Measurements from ENCODE around the gene CRY1. TPM values are rescaled to one million over a fixed set of nuclear protein-coding genes. Genes with fewer than 3 reads are reported as not detected.
"Not testable (repeated sequence)": the region's sequence is repeated elsewhere in the genome, so short reads cannot be mapped to it uniquely, and the experiment has no call there.

Gene CRY1
- total RNA-seq, 2 donors from 2014 or later = 108 to 109 TPM

DNA sequence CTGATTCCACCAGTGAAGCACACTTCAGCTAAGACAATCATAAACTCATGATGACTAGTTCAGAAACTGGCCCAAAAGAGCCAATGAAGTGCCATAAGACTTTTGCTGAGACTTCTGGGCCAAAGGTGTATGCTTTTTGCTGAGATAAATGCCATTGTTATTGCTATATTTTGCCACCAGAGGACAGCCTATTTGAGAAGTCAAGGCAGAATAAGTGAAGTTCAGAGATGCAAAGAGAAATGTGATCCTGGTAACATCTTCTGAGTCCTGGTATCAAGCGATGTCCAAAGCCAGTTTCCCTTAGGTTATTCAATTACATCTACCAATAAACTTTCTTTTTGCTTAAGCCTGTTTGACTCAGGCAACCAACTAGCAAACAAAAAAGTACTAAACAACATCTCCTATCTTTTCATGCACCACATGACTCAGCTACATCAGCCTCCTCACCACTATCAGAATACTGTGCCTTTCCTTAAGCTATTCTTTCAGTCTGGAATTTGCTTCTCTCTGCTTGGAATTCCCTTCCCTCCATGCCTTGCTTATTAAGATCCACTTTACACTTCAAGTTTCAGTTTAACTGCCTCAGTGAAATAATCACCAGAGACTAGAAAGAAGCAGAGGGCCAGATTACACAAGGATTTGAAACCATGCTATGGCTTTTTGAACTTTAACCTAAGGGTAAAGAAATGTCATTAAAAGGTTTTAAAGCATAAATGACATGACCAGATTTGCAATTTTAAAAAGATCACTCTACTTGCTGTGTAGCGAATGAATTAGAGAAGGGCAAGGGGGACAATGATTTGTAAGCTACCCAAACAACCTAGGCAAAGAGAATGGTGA lies 14.0 kb downstream of the CRY1 start:
- H3K4me1 Mint-ChIP-seq = peaks cover 26% of the 10 kb centered on the region
- no peaks in the 10 kb centered on the region for H3K9me3 ChIP-seq (ENCODE audit: control insufficient read depth, low read length, poor library complexity, severe bottlenecking)
- no peak for DNase-seq
- no peaks in the 10 kb centered on the region for H3K27me3 Mint-ChIP-seq
- no peaks in the 10 kb centered on the region for H3K36me3 Mint-ChIP-seq (ENCODE audit: low read depth)
- H3K4me3 Mint-ChIP-seq = no peak overlapping the region
- no peak overlapping the region for H3K27ac Mint-ChIP-seq
- ATAC-seq = peak; percentile 79

DNA sequence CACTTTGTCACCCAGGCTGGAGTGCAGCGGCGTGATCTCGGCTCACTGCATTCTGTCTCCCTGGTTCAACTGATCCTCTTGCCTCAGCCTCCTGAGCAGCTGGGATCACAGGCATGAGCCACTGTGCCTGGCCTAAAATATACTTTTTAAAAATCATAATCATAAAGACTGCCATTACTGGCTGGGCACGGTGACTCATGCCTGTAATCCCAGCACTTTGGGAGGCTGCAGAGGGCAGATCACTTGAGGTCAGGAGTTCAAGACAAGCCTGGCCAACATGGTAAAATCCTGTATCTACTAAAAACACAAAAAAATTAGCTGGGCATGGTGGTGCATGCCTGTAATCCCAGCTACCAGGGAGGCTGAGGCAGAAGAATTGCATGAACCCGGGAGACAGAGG lies 20.1 kb downstream of the CRY1 start:
- not testable (repeated sequence) for H3K27me3 Mint-ChIP-seq; H3K36me3 Mint-ChIP-seq (ENCODE audit: low read depth); H3K9me3 ChIP-seq (ENCODE audit: control insufficient read depth, low read length, poor library complexity, severe bottlenecking); H3K27ac Mint-ChIP-seq; H3K4me3 Mint-ChIP-seq; DNase-seq; ATAC-seq
- peaks cover 34% of the 10 kb centered on the region for H3K4me1 Mint-ChIP-seq

DNA sequence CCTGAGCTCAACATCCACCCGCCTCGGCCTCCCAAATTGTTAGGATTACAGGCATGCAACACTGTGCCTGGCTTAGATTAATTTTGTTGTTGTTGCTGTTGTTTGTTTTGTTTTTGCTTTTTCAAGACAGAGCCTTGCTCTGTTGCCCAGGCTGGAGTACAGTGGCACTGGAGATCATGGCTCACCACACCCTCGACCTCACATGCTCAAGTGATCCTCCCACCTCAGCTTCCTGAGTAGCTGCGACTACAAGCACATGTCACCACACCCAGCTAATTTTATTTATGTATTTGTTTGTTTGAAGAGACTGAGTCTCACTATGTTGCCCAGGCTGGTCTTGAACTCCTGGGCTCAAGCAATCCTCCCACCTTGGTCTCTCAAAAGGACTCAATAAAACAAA lies 26.7 kb downstream of the CRY1 start:
- Mint-ChIP-seq H3K36me3 (ENCODE audit: low read depth) (peaks cover 4% of the 10 kb centered on the region), H3K4me1 (peaks cover 22% of the 10 kb centered on the region), H3K27ac (peak overlapping the region; percentile 54), H3K27me3 (no peaks in the 10 kb centered on the region), H3K4me3 (no peak overlapping the region)
- no peak for DNase-seq
- no peaks in the 10 kb centered on the region for H3K9me3 ChIP-seq (ENCODE audit: control insufficient read depth, low read length, poor library complexity, severe bottlenecking)
- ATAC-seq = no peak

- Mint-ChIP-seq H3K4me3 (no peak overlapping the region), H3K27me3 (no peaks in the 10 kb centered on the region), H3K36me3 (ENCODE audit: low read depth) (peaks cover 4% of the 10 kb centered on the region), H3K27ac (no peak overlapping the region), H3K4me1 (peaks cover 19% of the 10 kb centered on the region)
- no peaks in the 10 kb centered on the region for H3K9me3 ChIP-seq (ENCODE audit: control insufficient read depth, low read length, poor library complexity, severe bottlenecking)
- no peak for DNase-seq
- no peak for ATAC-seq
Observed at GRCh38 chr12:107064687-107065086, 28.7 kb downstream of the CRY1 start.

DNA sequence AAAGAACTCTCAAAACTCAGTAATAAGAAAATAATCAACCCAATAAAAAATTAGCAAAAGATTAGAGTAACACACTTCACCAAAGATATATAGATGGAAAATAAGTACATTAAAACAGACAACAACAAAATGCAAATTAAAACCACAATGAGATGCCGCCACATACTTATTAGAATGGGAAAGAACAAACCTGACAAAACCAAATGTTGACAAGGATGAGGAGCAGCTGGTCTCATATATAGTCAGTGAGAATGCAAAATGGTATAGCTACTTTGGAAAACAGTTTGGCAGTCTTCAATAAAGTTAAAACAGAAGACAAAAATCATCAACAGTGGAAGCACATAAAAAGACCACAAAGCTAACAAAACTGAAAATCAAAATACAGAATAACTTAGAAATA lies 29.1 kb downstream of the CRY1 start:
- H3K9me3 ChIP-seq (ENCODE audit: control insufficient read depth, low read length, poor library complexity, severe bottlenecking) = no peaks in the 10 kb centered on the region
- peaks cover 19% of the 10 kb centered on the region for H3K4me1 Mint-ChIP-seq
- no peak for ATAC-seq
- no peaks in the 10 kb centered on the region for H3K27me3 Mint-ChIP-seq
- no peak for DNase-seq
- no peak overlapping the region for H3K4me3 Mint-ChIP-seq
- peaks cover 4% of the 10 kb centered on the region for H3K36me3 Mint-ChIP-seq (ENCODE audit: low read depth)
- no peak overlapping the region for H3K27ac Mint-ChIP-seq

DNA sequence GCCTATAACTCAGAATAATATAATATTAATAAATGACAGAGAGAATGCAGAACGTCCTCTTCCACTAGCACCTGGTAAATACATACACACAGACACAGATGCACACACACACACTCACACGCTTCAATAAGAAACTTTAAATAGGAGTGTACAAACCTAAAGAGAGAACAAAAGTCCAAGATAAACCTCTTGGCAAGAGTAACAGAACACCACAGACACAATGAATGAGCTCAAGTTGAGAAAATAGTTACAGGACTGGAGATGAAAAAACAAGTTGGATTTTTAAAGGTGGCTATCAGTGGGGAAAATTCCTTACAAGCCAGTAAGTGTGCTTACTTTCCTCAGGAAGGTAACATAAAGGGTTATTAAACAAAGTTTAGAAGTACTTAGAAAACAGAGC lies 35.2 kb downstream of the CRY1 start:
- H3K9me3 ChIP-seq (ENCODE audit: control insufficient read depth, low read length, poor library complexity, severe bottlenecking) = peaks cover 3% of the 10 kb centered on the region
- no peak for ATAC-seq
- H3K27me3 Mint-ChIP-seq = no peaks in the 10 kb centered on the region
- H3K27ac Mint-ChIP-seq = peak overlapping the region; percentile 17
- H3K4me3 Mint-ChIP-seq = no peak overlapping the region
- DNase-seq = no peak
- peaks cover 20% of the 10 kb centered on the region for H3K4me1 Mint-ChIP-seq
- H3K36me3 Mint-ChIP-seq (ENCODE audit: low read depth) = no peaks in the 10 kb centered on the region

DNA sequence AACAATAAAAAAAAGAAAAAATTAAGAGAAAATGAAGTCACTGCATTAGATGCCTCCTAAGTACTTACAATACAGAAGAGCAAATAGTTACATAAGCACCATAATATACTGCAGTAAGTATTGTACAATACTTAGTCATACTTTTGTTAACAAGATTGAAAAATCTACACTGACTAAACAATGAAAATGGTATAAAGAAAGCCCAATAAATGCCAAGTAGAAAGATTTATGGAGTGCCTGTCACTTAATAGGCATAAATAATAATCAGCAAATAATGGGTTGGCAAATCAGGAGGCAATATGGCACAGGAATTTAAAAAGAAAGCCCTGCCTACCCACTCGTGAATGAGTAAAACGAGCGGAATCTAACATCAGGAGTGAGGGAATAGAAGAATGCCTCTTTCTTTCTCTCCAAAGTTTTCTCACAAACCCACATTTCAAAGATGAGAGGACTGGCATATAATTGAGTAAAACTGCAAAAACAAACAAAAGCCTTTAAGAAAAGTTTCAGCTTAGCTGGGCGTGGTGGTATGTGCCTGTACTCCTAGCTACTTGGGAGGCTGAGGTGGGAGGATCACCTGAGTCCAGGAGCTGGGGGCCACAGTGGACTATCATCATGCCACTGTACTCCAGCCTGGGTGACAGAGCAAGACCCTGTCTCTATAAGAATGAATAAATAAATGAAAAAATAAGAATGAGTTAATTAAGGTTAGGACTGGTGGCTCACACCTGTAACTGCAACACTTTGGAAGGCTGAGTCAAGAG lies 36.1 kb downstream of the CRY1 start:
- ATAC-seq (peak; percentile 32), DNase-seq (no peak)
- peaks cover 3% of the 10 kb centered on the region for H3K9me3 ChIP-seq (ENCODE audit: control insufficient read depth, low read length, poor library complexity, severe bottlenecking)
- H3K27ac Mint-ChIP-seq = peak overlapping the region; percentile 81
- H3K36me3 Mint-ChIP-seq (ENCODE audit: low read depth) = peaks cover 3% of the 10 kb centered on the region
- no peaks in the 10 kb centered on the region for H3K27me3 Mint-ChIP-seq
- peaks cover 18% of the 10 kb centered on the region for H3K4me1 Mint-ChIP-seq
- H3K4me3 Mint-ChIP-seq = no peak overlapping the region

DNA sequence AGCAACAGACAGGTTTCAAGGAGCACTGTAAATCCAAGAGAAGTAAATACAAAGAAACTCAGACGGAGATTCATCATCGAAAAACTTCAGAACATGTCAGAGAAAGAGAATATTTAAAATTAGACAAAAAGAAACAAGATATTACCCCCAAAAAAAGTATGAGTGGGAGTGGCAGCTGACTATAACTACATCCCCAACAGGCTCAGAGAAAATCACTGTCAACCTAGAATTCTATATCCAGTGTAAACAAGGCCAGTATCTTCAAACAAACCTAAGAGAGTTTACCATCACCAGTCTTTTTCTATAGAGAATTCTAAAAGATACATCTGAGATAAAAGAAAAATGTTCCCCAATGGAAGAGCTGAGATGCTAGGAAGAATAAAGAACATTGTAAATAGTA lies 39.6 kb downstream of the CRY1 start:
- Mint-ChIP-seq H3K27ac (no peak overlapping the region), H3K4me3 (no peak overlapping the region), H3K36me3 (ENCODE audit: low read depth) (peaks cover 5% of the 10 kb centered on the region), H3K27me3 (no peaks in the 10 kb centered on the region), H3K4me1 (peaks cover 21% of the 10 kb centered on the region)
- no peak for DNase-seq
- ATAC-seq = no peak
- H3K9me3 ChIP-seq (ENCODE audit: control insufficient read depth, low read length, poor library complexity, severe bottlenecking) = peaks cover 3% of the 10 kb centered on the region

GRCh38 chr12:107045186-107045585 lies 48.2 kb downstream of the CRY1 start:
- DNase-seq = no peak
- Mint-ChIP-seq H3K36me3 (ENCODE audit: low read depth) (peaks cover 4% of the 10 kb centered on the region), H3K4me1 (peaks cover 5% of the 10 kb centered on the region), H3K27ac (no peak overlapping the region), H3K27me3 (no peaks in the 10 kb centered on the region), H3K4me3 (no peak overlapping the region)
- peaks cover 6% of the 10 kb centered on the region for H3K9me3 ChIP-seq (ENCODE audit: control insufficient read depth, low read length, poor library complexity, severe bottlenecking)
- ATAC-seq = no peak

GRCh38 chr12:107042801-107043200 lies 50.5 kb downstream of the CRY1 start:
- ATAC-seq = no peak
- peaks cover 6% of the 10 kb centered on the region for H3K9me3 ChIP-seq (ENCODE audit: control insufficient read depth, low read length, poor library complexity, severe bottlenecking)
- H3K27me3 Mint-ChIP-seq = no peaks in the 10 kb centered on the region
- H3K27ac Mint-ChIP-seq = no peak overlapping the region
- H3K36me3 Mint-ChIP-seq (ENCODE audit: low read depth) = peaks cover 7% of the 10 kb centered on the region
- no peak overlapping the region for H3K4me3 Mint-ChIP-seq
- H3K4me1 Mint-ChIP-seq = peaks cover 14% of the 10 kb centered on the region
- DNase-seq = no peak

- Mint-ChIP-seq H3K36me3 (ENCODE audit: low read depth) (peaks cover 7% of the 10 kb centered on the region), H3K27ac (no peak overlapping the region), H3K27me3 (no peaks in the 10 kb centered on the region), H3K4me1 (peaks cover 22% of the 10 kb centered on the region), H3K4me3 (no peak overlapping the region)
- DNase-seq = no peak
- H3K9me3 ChIP-seq (ENCODE audit: control insufficient read depth, low read length, poor library complexity, severe bottlenecking) = no peaks in the 10 kb centered on the region
- ATAC-seq = no peak
Observed at GRCh38 chr12:107035733-107036132, 57.6 kb downstream of the CRY1 start.

- DNase-seq = no peak
- H3K36me3 Mint-ChIP-seq (ENCODE audit: low read depth) = peaks cover 7% of the 10 kb centered on the region
- H3K9me3 ChIP-seq (ENCODE audit: control insufficient read depth, low read length, poor library complexity, severe bottlenecking) = no peaks in the 10 kb centered on the region
- ATAC-seq = no peak
- peaks cover 33% of the 10 kb centered on the region for H3K4me1 Mint-ChIP-seq
- H3K27me3 Mint-ChIP-seq = no peaks in the 10 kb centered on the region
- H3K4me3 Mint-ChIP-seq = no peak overlapping the region
- no peak overlapping the region for H3K27ac Mint-ChIP-seq
Observed at GRCh38 chr12:107033758-107034739, 59.3 kb downstream of the CRY1 start.

GRCh38 chr12:107032266-107032665 lies 61.1 kb downstream of the CRY1 start:
- Mint-ChIP-seq H3K27me3 (no peaks in the 10 kb centered on the region), H3K27ac (peak overlapping the region; percentile 99), H3K4me3 (peak overlapping the region; percentile 28), H3K36me3 (ENCODE audit: low read depth) (peaks cover 2% of the 10 kb centered on the region), H3K4me1 (peaks cover 30% of the 10 kb centered on the region)
- H3K9me3 ChIP-seq (ENCODE audit: control insufficient read depth, low read length, poor library complexity, severe bottlenecking) = no peaks in the 10 kb centered on the region
- ATAC-seq = no peak
- no peak for DNase-seq

Data from T-helper 17 cell (primary cell).